Psoas muscle (tissue), 8 donors: ENCODE measurements around the gene BEST2. TPM values are rescaled to one million over a fixed set of nuclear protein-coding genes. Genes with fewer than 3 reads are reported as not detected.

Experiments
- ATAC-seq, 4 donors: fragments of 200-7000 bp; cut with Tn5 transposase; one replicate each; pipeline ENCODE4 v1.9.1; 2020; ENCODE audit warnings: moderate library complexity in 3 of 4, mild to moderate bottlenecking in 2 of 4
- DNase-seq, 2 donors: peaks; one replicate each; pipeline ENCODE4 v3.0.0-alpha.2; 2020
- H3K27ac ChIP-seq: fragments of 200-600 bp; one replicate; pipeline ENCODE4 v1.8.0; 2022
- H3K27me3 ChIP-seq, 3 donors: fragments of 200-600 bp in 1 of 3; one replicate each; pipeline versions ENCODE4 v1.6.1 to v1.8.0; 2013 to 2022; ENCODE audit warnings: low read length in 2 of 3, mild to moderate bottlenecking in 2 of 3, moderate library complexity in 1 of 3; ENCODE audit not compliant: insufficient read depth in 3 of 3
- H3K36me3 ChIP-seq, 2 donors: fragments of 200-600 bp in 1 of 2; one replicate each; pipeline versions ENCODE4 v1.6.1 to v1.8.0; 2013 to 2022; ENCODE audit warnings: low read depth in 1 of 2, mild to moderate bottlenecking in 1 of 2, moderate library complexity in 1 of 2; ENCODE audit not compliant: insufficient read depth in 1 of 2
- H3K4me1 ChIP-seq: fragments of 200-600 bp; one replicate; pipeline ENCODE4 v1.8.0; 2022
- H3K4me3 ChIP-seq: fragments of 200-600 bp; one replicate; pipeline ENCODE4 v1.8.0; 2022; ENCODE audit warnings: mild to moderate bottlenecking
- H3K9me3 ChIP-seq: fragments of 200-600 bp; one replicate; pipeline ENCODE4 v1.8.0; 2022
- CTCF ChIP-seq: fragments of 200-600 bp; IDR thresholded peaks from one replicate; pipeline ENCODE4 v1.8.0; 2022; ENCODE audit warnings: antibody characterized with exemption
- WGBS, 3 donors: extraction: QIAGEN DNeasy Blood & Tissue Kit; methylation state at CpG; one replicate each; pipeline versions ENCODE4 v1.1.6 to v1.1.7; 2013; 5-methylcytosine and 5-hydroxymethylcytosine counted together
- intact Hi-C, 2 donors: fragments of 100-400 bp; cut with DNase I; formaldehyde crosslinking; loops; one replicate each; pipeline versions ENCODE4 v1.11.0 to v1.14.2; 2022
- polyA plus RNA-seq, 3 donors: library from polyadenylated mRNA; stranded (reverse); fragments of 200-250 nt; gene quantifications; one replicate each; pipeline ENCODE4 v1.2.3, GENCODE V29; 2013
- total RNA-seq, 4 donors: library from RNA; stranded (reverse); fragmentation: NEBNext Ultra II Directional in 2 of 4; extraction: Animal tissue kit (Norgen Biotek cat#: 25700) in 2 of 4; gene quantifications; one replicate each; pipeline versions ENCODE4 v1.2.1 to v1.2.4, GENCODE V29; 2021 to 2023
- donor health status: healthy with polysubstance abuse.
- donor health status: DM: no; HTN: no; CAD: no; lungs with moderate emphysema.
- donor health status: Bipolar disorder and iron deficiency.
- donor health status: healthy.
- donor health status: DM: yes; HTN: yes; CAD: no.
- donor health status: DM: no; HTN: no; CAD: no.
- donor health status: DM: no; HTN: no; CAD: no.
- donor health status: DM: yes; HTN: yes; CAD: no.

BEST2 gene
- total and polyA plus RNA-seq, 7 donors = 0.04 to 0.37 (median 0.08) TPM; not detected in 4

DNA sequence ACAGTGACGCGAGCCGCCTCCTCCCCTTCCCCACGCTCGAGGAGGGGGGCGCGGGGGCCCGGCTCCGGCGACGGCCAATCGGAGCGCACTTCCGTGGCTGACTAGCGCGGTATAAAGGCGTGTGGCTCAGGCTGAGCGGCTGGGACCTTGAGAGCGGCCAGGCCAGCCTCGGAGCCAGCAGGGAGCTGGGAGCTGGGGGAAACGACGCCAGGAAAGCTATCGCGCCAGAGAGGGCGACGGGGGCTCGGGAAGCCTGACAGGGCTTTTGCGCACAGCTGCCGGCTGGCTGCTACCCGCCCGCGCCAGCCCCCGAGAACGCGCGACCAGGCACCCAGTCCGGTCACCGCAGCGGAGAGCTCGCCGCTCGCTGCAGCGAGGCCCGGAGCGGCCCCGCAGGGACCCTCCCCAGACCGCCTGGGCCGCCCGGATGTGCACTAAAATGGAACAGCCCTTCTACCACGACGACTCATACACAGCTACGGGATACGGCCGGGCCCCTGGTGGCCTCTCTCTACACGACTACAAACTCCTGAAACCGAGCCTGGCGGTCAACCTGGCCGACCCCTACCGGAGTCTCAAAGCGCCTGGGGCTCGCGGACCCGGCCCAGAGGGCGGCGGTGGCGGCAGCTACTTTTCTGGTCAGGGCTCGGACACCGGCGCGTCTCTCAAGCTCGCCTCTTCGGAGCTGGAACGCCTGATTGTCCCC lies 39.9 kb downstream of the BEST2 start, which contains the start of gene JUNB:
TSS of gene JUNB (plus strand) at position 142 of the 706 bp plus-strand sequence. CDS start at position 428, 286 bp downstream.
- Histone ChIP-seq H3K27me3 (no peaks in the 10 kb centered on the region), H3K9me3 (no peaks in the 10 kb centered on the region), H3K27ac (peak within 1 kb of the TSS; percentile 99), H3K4me1 (peaks cover 28% of the 10 kb centered on the region), H3K4me3 (peak within 1 kb of the TSS; percentile 99), H3K36me3 (no peaks in the 10 kb centered on the region)
- peak; percentile 65 to 75 (median 66) for ATAC-seq
- peak; percentile 98 to 99 for DNase-seq
- intact Hi-C loops = no loop called here
- TF ChIP-seq CTCF = no peak
- 0% methylated on average over 64 to 73 of the region's 73 CpGs for WGBS, 3 donors

DNA sequence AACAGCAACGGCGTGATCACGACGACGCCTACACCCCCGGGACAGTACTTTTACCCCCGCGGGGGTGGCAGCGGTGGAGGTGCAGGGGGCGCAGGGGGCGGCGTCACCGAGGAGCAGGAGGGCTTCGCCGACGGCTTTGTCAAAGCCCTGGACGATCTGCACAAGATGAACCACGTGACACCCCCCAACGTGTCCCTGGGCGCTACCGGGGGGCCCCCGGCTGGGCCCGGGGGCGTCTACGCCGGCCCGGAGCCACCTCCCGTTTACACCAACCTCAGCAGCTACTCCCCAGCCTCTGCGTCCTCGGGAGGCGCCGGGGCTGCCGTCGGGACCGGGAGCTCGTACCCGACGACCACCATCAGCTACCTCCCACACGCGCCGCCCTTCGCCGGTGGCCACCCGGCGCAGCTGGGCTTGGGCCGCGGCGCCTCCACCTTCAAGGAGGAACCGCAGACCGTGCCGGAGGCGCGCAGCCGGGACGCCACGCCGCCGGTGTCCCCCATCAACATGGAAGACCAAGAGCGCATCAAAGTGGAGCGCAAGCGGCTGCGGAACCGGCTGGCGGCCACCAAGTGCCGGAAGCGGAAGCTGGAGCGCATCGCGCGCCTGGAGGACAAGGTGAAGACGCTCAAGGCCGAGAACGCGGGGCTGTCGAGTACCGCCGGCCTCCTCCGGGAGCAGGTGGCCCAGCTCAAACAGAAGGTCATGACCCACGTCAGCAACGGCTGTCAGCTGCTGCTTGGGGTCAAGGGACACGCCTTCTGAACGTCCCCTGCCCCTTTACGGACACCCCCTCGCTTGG lies 40.7 kb downstream of the BEST2 start:
- 0% methylated on average over 73 to 84 of the region's 84 CpGs for WGBS, 3 donors
- Histone ChIP-seq H3K36me3 (no peaks in the 10 kb centered on the region), H3K4me3 (peak overlapping the region; percentile 99), H3K9me3 (no peaks in the 10 kb centered on the region), H3K27me3 (no peaks in the 10 kb centered on the region), H3K27ac (peak overlapping the region; percentile 99), H3K4me1 (peaks cover 28% of the 10 kb centered on the region)
- peak; percentile 75 to 88 for DNase-seq
- ATAC-seq = peak; percentile 3 to 27 (median 16)
- intact Hi-C loops = no loop called here
- TF ChIP-seq CTCF = no peak

GRCh38 chr19:12792853-12793289 lies 41.3 kb downstream of the BEST2 start:
- Histone ChIP-seq H3K27me3 (no peaks in the 10 kb centered on the region), H3K27ac (peak overlapping the region; percentile 99), H3K9me3 (no peaks in the 10 kb centered on the region), H3K4me1 (peaks cover 22% of the 10 kb centered on the region), H3K36me3 (peaks cover 0 to 2% of the 10 kb centered on the region in 2 donors), H3K4me3 (peak overlapping the region; percentile 99)
- no peak for ATAC-seq
- intact Hi-C loops = no loop called here
- WGBS, 3 donors = 1 to 2% (median 1%) methylated on average over 22 of the region's 22 CpGs
- DNase-seq = peak in 1 of 2 donors; percentile 14
- TF ChIP-seq CTCF = no peak

- DNase-seq (peak; percentile 94 to 97), ATAC-seq (peak; percentile 58 to 73 (median 66))
- intact Hi-C loops = no loop called here
- no peaks in the 10 kb centered on the region for H3K9me3 ChIP-seq
- 0% methylated on average over 57 to 81 of the region's 81 CpGs for WGBS, 3 donors
- H3K27me3 ChIP-seq = no peaks in the 10 kb centered on the region
- H3K4me1 ChIP-seq = peaks cover 16% of the 10 kb centered on the region
- H3K27ac ChIP-seq = peak overlapping the region; percentile 99
- H3K36me3 ChIP-seq = peaks cover 0 to 9% of the 10 kb centered on the region in 2 donors
- H3K4me3 ChIP-seq = peak overlapping the region; percentile 99
- no peak for TF ChIP-seq CTCF
Measured at GRCh38 chr19:12793290-12794195, 42.0 kb downstream of the BEST2 start.
